Measurements from ENCODE around the gene NRBF2.
"Not testable (repeated sequence)": the region's sequence is repeated elsewhere in the genome, so short reads cannot be mapped to it uniquely, and the experiment has no call there.

Gene NRBF2

GRCh38 chr10:63133056-63133820, at the start of gene NRBF2:
Gene NRBF2 (plus strand): TSS chr10:63133328. CDS start chr10:63133471, 143 bp downstream.
- TF ChIP-seq CTCF (IDR thresholded peaks at IDR 0.05; ENCODE audit: control insufficient read depth, extremely low read depth, insufficient read depth) = 0 out of 2 replicates have a peak, but pooled peaks have one; percentile 9
- DNase-seq (ENCODE audit: low read depth) = peak; percentile 97
- peak within 1 kb of the TSS; percentile 89 for H3K4me3 ChIP-seq (ENCODE audit: low read depth, low read length)

GRCh38 chr10:63083406-63083805, 49.7 kb upstream of the NRBF2 start:
- H3K4me3 ChIP-seq (ENCODE audit: low read depth, low read length); DNase-seq (ENCODE audit: low read depth): not testable (repeated sequence)

- H3K4me3 ChIP-seq (ENCODE audit: low read depth, low read length) = no peak overlapping the region
- DNase-seq (ENCODE audit: low read depth) = peak; percentile 67
- TF ChIP-seq CTCF (IDR thresholded peaks at IDR 0.05; ENCODE audit: control insufficient read depth, extremely low read depth, insufficient read depth) = peak; percentile 75
Measured at GRCh38 chr10:63083904-63084689, 49.0 kb upstream of the NRBF2 start.

GRCh38 chr10:63084690-63085382, 48.3 kb upstream of the NRBF2 start:
- TF ChIP-seq CTCF (IDR thresholded peaks at IDR 0.05; ENCODE audit: control insufficient read depth, extremely low read depth, insufficient read depth) = no peak
- DNase-seq (ENCODE audit: low read depth) = no peak
- H3K4me3 ChIP-seq (ENCODE audit: low read depth, low read length) = no peak overlapping the region

GRCh38 chr10:63093227-63093626, 39.9 kb upstream of the NRBF2 start:
- DNase-seq (ENCODE audit: low read depth) = no peak
- no peak overlapping the region for H3K4me3 ChIP-seq (ENCODE audit: low read depth, low read length)
- TF ChIP-seq CTCF (IDR thresholded peaks at IDR 0.05; ENCODE audit: control insufficient read depth, extremely low read depth, insufficient read depth) = no peak

GRCh38 chr10:63094405-63094804, 38.7 kb upstream of the NRBF2 start:
- H3K4me3 ChIP-seq (ENCODE audit: low read depth, low read length) = no peak overlapping the region
- DNase-seq (ENCODE audit: low read depth) = no peak
- no peak for TF ChIP-seq CTCF (IDR thresholded peaks at IDR 0.05; ENCODE audit: control insufficient read depth, extremely low read depth, insufficient read depth)

GRCh38 chr10:63094881-63095280, 38.2 kb upstream of the NRBF2 start:
- no peak overlapping the region for H3K4me3 ChIP-seq (ENCODE audit: low read depth, low read length)
- DNase-seq (ENCODE audit: low read depth) = no peak
- no peak for TF ChIP-seq CTCF (IDR thresholded peaks at IDR 0.05; ENCODE audit: control insufficient read depth, extremely low read depth, insufficient read depth)
